ENCODE data around the gene MYO18B.
"Not testable (repeated sequence)": the region's sequence is repeated elsewhere in the genome, so short reads cannot be mapped to it uniquely, and the experiment has no call there.

The MYO18B gene

GRCh38 chr22:25969901-25970300 lies 227.9 kb downstream of the MYO18B start:
- no peak for DNase-seq (ENCODE audit: extremely low read depth in 1 of 2, low read depth in 1 of 2)

- no peak for DNase-seq (ENCODE audit: extremely low read depth in 1 of 2, low read depth in 1 of 2)
Observed at GRCh38 chr22:25970374-25970911, 228.5 kb downstream of the MYO18B start.

GRCh38 chr22:25970999-25971811 lies 229.2 kb downstream of the MYO18B start:
- DNase-seq (ENCODE audit: extremely low read depth in 1 of 2, low read depth in 1 of 2), result no peak

- no peak for DNase-seq (ENCODE audit: extremely low read depth in 1 of 2, low read depth in 1 of 2)
Observed at GRCh38 chr22:25972397-25972796, 230.4 kb downstream of the MYO18B start.

- DNase-seq (ENCODE audit: extremely low read depth in 1 of 2, low read depth in 1 of 2), result no peak
Observed at GRCh38 chr22:25976356-25976755, 234.4 kb downstream of the MYO18B start.

GRCh38 chr22:25979968-25980367 lies 238.0 kb downstream of the MYO18B start:
- DNase-seq (ENCODE audit: extremely low read depth in 1 of 2, low read depth in 1 of 2), result no peak

GRCh38 chr22:25984911-25985310 lies 242.9 kb downstream of the MYO18B start:
- not testable (repeated sequence) for DNase-seq (ENCODE audit: extremely low read depth in 1 of 2, low read depth in 1 of 2)

- no peak for DNase-seq (ENCODE audit: extremely low read depth in 1 of 2, low read depth in 1 of 2)
Observed at GRCh38 chr22:25987948-25988347, 246.0 kb downstream of the MYO18B start.

GRCh38 chr22:25990940-25991339 lies 249.0 kb downstream of the MYO18B start:
- DNase-seq (ENCODE audit: extremely low read depth in 1 of 2, low read depth in 1 of 2), result no peak

- no peak for DNase-seq (ENCODE audit: extremely low read depth in 1 of 2, low read depth in 1 of 2)
Observed at GRCh38 chr22:25992331-25992730, 250.3 kb downstream of the MYO18B start.

GRCh38 chr22:25996669-25997068 lies 254.7 kb downstream of the MYO18B start:
- DNase-seq (ENCODE audit: extremely low read depth in 1 of 2, low read depth in 1 of 2), result no peak

GRCh38 chr22:25997886-25998775 lies 256.1 kb downstream of the MYO18B start:
- no peak for DNase-seq (ENCODE audit: extremely low read depth in 1 of 2, low read depth in 1 of 2)

- no peak for DNase-seq (ENCODE audit: extremely low read depth in 1 of 2, low read depth in 1 of 2)
Observed at GRCh38 chr22:26002456-26002855, 260.5 kb downstream of the MYO18B start.

GRCh38 chr22:26004477-26004876 lies 262.5 kb downstream of the MYO18B start:
- DNase-seq (ENCODE audit: extremely low read depth in 1 of 2, low read depth in 1 of 2), result no peak

- DNase-seq (ENCODE audit: extremely low read depth in 1 of 2, low read depth in 1 of 2), result no peak
Observed at GRCh38 chr22:26008587-26008986, 266.6 kb downstream of the MYO18B start.

- no peak for DNase-seq (ENCODE audit: extremely low read depth in 1 of 2, low read depth in 1 of 2)
Observed at GRCh38 chr22:26016916-26017315, 274.9 kb downstream of the MYO18B start.

GRCh38 chr22:26017932-26018331 lies 275.9 kb downstream of the MYO18B start:
- no peak for DNase-seq (ENCODE audit: extremely low read depth in 1 of 2, low read depth in 1 of 2)

- DNase-seq (ENCODE audit: extremely low read depth in 1 of 2, low read depth in 1 of 2), result no peak
Observed at GRCh38 chr22:26019596-26019995, 277.6 kb downstream of the MYO18B start.

GRCh38 chr22:26021516-26021915 lies 279.5 kb downstream of the MYO18B start:
- no peak for DNase-seq (ENCODE audit: extremely low read depth in 1 of 2, low read depth in 1 of 2)

- DNase-seq (ENCODE audit: extremely low read depth in 1 of 2, low read depth in 1 of 2), result no peak
Observed at GRCh38 chr22:26023104-26023775, 281.3 kb downstream of the MYO18B start.

GRCh38 chr22:26025626-26026025 lies 283.6 kb downstream of the MYO18B start:
- DNase-seq (ENCODE audit: extremely low read depth in 1 of 2, low read depth in 1 of 2), result no peak
